SK-N-MC (cell line): ENCODE data around the gene PTGIS.
A peak's percentile ranks its signal among the peaks of the same experiment; 100 is the strongest.

Experiments
- DNase-seq: peaks from one replicate; pipeline ENCODE4 v3.0.0-alpha.2; 2011; ENCODE audit warnings: low read depth, low spot score
- H3K27ac ChIP-seq: fragments of 200-600 bp; sonication (generic); 2 replicates; pipeline ENCODE4 v1.5.1; 2016; ENCODE audit warnings: mixed run types
- H3K36me3 ChIP-seq: fragments of 200-600 bp; sonication (generic); 2 replicates; pipeline ENCODE4 v1.6.1; 2017; ENCODE audit warnings: antibody characterized with exemption, low read length, mixed read lengths; ENCODE audit not compliant: insufficient read depth
- H3K4me3 ChIP-seq: fragments of 200-600 bp; sonication (generic); 2 replicates; pipeline ENCODE4 v1.5.1; 2016
- H3K9ac ChIP-seq: fragments of 200-600 bp; sonication (generic); 2 replicates; pipeline ENCODE4 v1.8.0; 2017; ENCODE audit warnings: mixed run types, mixed read lengths; ENCODE audit not compliant: insufficient read length
- H3K9me3 ChIP-seq: fragments of 200-600 bp; sonication (generic); 2 replicates; pipeline ENCODE4 v1.6.1; 2017; ENCODE audit warnings: low read depth, mild to moderate bottlenecking, antibody characterized with exemption, low read length, moderate library complexity, mixed read lengths
- EZH2 ChIP-seq: fragments of 200-600 bp; sonication (generic); IDR thresholded peaks from one replicate; pipeline ENCODE4 v1.6.1; 2017; ENCODE audit warnings: antibody characterized with exemption
- FOXP2 ChIP-seq: optimal IDR thresholded peaks from 2 replicates; pipeline ENCODE3; 2011; ENCODE audit warnings: mild to moderate bottlenecking, moderate library complexity; ENCODE audit not compliant: insufficient read depth; ENCODE audit errors: extremely low read length, control extremely low read depth
- POLR2AphosphoS5 ChIP-seq: IDR thresholded peaks from 2 replicates; pipeline ENCODE4 v1.6.1; 2012; ENCODE audit warnings: mild to moderate bottlenecking, low read depth, low read length, borderline replicate concordance

Gene PTGIS

DNA sequence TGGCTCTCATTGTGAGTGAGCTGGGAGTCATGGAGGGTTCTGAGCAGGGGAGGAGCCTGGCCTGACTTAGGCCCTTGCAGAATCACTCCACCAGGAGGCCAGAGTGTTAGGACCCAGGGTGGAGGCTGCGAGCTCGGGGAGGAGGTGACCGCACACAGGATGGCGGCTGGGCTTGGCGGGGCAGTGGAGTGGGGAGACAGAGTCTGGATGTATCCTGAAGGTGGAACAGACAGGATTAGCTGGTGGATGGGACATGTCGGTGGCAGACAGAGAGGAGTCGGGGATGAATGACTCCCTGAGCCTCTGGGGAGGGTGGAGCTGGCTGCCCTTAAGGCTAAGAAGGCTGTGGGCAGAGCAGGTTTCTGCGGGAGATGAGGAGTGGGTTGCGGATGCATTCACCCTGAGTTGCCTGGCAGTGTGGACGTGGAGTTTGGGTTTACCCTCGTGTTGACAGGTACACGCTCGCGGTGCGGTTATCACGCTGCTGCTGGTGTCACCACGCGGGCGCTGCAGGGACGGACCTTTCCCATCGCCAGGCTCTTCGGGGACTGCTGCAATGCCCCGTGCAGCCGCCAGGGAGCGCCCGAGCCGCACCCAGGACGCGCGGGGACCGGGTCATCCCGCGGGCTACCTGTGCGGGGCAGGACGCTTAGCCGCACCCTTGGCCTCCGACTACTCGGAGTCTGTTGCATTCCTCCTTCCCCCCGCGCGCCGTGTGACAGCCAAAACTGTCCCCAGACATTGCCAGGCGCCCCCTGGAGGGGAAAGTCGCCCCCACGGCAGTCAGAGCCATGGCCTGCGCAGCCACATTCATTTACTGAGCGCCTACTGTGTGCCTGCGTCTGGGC lies 43.0 kb upstream of the PTGIS start:
- Histone ChIP-seq H3K27ac (no peak overlapping the region), H3K9ac (no peak overlapping the region), H3K36me3 (no peaks in the 10 kb centered on the region), H3K9me3 (no peaks in the 10 kb centered on the region), H3K4me3 (peak overlapping the region; percentile 65)
- TF ChIP-seq POLR2AphosphoS5 (no peak), EZH2 (no peak), FOXP2 (no peak)
- no peak for DNase-seq

DNA sequence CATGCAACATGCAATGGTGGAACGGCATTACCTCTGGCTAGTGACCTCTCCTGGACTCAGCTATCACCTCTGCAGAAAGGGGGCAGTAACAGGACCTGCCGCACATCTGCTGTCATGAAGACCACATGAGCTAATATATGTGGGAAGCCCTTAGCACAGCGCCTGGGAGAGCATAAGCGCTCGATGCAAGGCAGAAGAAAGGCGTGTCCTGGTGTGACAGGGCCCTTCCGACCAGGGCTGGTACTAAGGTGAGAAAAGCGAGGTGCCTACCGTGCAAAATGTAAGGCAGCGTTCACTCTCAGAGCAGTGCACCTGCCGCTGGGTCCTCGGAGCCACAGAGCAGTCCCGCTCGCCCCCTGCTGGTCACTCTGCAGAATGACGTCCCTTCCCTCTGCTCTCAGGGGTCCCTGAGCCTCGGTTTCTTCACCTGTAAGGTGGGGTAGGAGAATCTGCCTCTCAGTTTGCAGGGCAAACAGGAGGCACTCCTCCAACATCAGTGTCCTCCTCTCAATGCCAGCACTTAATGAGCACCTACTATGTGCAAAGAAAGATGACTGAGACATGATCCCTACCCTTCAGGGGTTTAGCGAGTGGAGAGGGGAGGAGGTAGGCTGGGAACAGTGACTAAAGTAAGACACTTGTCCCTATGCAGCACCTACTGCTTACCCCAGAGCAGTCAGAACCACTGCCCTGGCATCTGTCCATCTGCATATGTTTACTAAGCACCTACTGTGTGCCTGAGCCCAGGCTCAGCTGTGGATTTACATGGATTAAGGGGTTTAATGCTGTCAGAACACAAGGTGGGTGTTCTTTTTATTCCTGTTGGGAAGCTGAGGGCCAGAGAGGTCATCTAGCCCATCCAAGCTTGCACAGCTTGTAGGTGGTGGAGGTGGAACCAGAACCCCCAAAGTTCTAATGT lies 41.1 kb upstream of the PTGIS start:
- Histone ChIP-seq H3K27ac (no peak overlapping the region), H3K9me3 (no peaks in the 10 kb centered on the region), H3K36me3 (no peaks in the 10 kb centered on the region), H3K4me3 (no peak overlapping the region), H3K9ac (no peak overlapping the region)
- DNase-seq: no peak
- TF ChIP-seq FOXP2: no peak
- no peak for TF ChIP-seq EZH2
- TF ChIP-seq POLR2AphosphoS5: no peak

DNA sequence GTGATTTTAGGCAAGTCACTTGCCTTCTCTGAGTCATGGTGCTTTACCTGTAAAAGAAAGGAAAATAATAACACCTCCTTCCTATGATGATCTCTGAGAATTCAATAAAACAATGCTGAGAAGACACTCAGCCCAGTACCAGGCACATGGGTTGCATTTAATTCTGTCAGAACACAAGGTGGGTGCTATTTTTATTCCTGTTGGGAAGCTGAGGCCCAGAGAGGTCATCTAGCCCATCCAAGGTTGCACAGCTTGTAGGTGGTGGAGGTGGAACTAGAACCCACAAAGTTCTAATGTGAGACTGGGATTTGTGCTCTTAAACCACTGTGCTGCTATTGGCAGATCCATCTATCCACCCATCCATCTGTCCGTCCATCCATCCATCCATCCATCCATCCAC lies 39.6 kb upstream of the PTGIS start:
- TF ChIP-seq POLR2AphosphoS5: no peak
- TF ChIP-seq EZH2: no peak
- TF ChIP-seq FOXP2: no peak
- Histone ChIP-seq H3K4me3 (no peak overlapping the region), H3K9ac (no peak overlapping the region), H3K27ac (no peak overlapping the region), H3K9me3 (no peaks in the 10 kb centered on the region), H3K36me3 (no peaks in the 10 kb centered on the region)
- DNase-seq: no peak

DNA sequence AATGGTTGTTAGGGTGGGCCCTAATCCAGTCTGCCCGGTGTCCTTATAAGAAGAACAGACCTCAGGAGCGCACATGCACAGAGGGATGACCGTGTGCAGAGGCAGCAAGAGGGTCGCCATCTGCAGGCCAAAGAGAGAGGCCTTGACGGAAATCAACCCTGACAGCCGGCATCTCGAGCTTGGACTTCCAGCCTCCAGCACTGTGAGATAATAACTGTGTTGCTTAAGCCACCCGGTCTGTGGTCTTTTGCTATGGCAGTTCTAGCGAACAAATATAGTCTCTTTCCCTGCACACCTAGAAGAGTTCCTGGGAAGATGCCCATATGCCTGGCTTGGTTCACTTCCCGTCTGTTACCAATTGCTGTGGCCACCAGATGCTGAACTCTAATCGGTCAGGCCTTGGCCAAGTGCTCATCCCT lies 35.3 kb upstream of the PTGIS start:
- DNase-seq: no peak
- Histone ChIP-seq H3K4me3 (no peak overlapping the region), H3K27ac (no peak overlapping the region), H3K9me3 (no peaks in the 10 kb centered on the region), H3K9ac (no peak overlapping the region), H3K36me3 (no peaks in the 10 kb centered on the region)
- TF ChIP-seq EZH2 (no peak), POLR2AphosphoS5 (no peak), FOXP2 (no peak)

DNA sequence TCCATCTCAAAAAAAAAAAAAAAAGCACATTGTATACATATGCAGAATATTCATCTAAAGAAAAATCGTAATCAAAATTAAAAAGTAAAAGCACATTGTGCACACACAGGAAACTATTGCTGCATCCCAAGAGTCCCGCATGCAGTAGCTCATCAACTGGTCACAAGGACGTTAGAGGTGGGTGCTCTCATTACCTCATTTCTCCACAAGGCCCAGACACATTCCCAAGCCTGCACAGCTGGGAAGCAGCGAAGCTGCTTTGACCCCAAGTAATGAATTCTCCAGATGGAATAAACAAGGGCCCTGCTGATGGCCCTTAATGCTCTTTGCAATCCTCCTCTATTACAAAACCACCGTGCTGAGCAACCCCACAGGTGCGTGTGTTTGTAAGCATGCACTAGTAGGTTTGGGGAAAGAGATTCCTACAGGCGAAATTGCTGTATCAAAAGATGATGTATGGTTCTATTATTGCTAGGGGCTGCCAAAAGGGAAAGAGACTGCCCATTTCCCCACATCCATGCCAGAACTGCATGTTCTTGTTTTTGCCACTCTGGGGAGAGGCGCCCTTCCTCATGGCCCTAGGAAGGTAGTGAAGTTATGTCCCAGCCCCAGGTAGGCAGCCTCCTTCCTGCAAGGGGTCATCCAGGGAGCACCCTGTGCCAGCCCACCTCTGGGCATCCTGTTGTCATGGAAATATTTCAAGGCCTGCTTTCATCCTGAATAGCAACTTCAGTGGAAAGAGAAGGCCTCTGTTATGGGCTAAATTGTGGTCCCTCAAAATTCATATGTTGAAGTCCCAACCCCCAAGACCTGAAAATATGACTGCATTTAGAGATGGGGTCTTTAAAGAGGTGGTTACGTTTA lies 34.6 kb upstream of the PTGIS start:
- no peak overlapping the region for H3K27ac ChIP-seq
- TF ChIP-seq EZH2 (no peak), POLR2AphosphoS5 (no peak), FOXP2 (no peak)
- H3K36me3 ChIP-seq: no peaks in the 10 kb centered on the region
- no peaks in the 10 kb centered on the region for H3K9me3 ChIP-seq
- DNase-seq: no peak
- H3K4me3 ChIP-seq: no peak overlapping the region
- no peak overlapping the region for H3K9ac ChIP-seq

DNA sequence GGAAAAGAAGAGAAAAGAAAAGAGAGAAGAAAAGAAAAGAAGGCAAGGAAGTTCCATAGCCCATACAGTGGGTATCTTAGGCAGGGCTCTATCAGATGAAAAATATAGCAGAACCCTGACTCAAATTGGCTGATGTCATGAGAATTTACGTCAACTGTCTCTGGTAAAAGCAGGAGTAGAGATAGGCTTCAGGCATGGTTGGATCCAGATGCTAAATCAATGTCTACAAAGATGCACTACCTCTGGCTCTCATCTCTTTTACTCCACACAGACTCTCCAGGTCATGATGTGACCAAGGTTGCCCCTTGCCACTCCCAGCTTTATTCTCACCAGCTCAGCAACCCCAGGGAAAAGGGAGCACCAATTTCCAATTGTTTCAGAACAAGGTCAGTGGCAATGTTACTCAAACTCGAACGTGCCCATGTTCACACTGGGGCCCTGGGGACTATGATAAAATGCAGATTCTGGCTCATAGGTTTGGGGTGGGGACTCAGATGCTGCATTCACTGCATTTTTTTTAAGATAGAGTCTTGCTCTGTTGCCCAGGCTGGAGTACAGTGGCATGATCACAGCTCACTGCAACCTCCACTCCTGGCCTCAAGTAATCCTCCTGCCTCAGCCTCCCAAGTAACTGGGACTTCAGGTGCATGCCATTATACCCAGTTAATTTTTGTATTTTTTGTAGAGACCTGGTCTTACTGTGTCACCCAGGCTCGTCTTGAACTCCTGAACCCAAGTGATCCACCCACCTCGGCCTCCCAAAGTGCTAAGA lies 33.4 kb upstream of the PTGIS start:
- Histone ChIP-seq H3K27ac (no peak overlapping the region), H3K4me3 (no peak overlapping the region), H3K36me3 (no peaks in the 10 kb centered on the region), H3K9ac (no peak overlapping the region), H3K9me3 (no peaks in the 10 kb centered on the region)
- no peak for DNase-seq
- no peak for TF ChIP-seq EZH2
- TF ChIP-seq FOXP2: no peak
- TF ChIP-seq POLR2AphosphoS5: no peak

DNA sequence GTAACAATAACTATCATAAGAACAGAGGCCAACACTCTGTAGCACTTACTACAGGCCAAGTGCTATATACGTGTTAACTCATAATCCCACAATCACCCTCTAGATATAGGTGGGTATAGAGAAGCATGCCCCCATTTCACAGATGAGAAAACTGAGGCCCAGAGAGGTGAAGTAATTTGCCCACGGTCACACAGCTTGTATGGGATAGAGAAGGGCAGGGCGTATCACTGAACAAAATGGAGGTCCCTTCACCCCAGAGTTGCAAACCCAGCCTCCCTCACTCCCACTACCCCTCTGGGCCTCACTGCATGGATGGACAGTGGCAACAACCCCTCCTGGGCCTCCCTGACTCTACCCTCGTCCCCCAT lies 31.8 kb upstream of the PTGIS start:
- H3K27ac ChIP-seq: no peak overlapping the region
- TF ChIP-seq EZH2 (no peak), POLR2AphosphoS5 (no peak), FOXP2 (no peak)
- DNase-seq: no peak

DNA sequence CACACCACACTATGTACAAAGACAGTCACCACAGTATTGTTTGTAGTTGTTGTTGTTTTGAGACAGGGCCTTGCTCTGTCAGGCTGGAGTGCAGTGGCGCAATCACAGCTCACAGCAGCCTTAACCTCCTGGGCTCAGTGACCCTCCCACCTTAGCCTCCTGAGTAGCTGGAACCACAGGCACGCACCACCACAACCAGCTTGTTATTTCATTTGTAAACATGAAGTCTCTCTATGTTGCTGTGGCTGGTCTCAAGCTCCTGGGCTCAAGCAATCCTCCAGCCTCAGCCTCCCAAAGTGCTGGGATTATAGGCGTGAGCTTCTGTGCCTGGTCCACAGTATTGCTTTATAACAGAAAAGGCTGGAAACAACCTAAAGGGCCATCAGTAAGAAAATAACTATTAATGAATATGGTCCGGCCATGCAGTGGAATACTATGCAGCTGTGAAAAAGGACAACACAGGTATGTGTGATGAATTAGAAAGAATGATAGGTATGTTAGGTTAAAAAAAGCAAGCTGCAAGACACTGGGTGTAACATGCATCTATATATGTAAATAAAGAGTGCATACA lies 30.0 kb upstream of the PTGIS start:
- no peak for TF ChIP-seq FOXP2
- TF ChIP-seq EZH2: no peak
- no peak for TF ChIP-seq POLR2AphosphoS5
- Histone ChIP-seq H3K9me3 (no peaks in the 10 kb centered on the region), H3K36me3 (no peaks in the 10 kb centered on the region), H3K27ac (no peak overlapping the region), H3K9ac (no peak overlapping the region), H3K4me3 (no peak overlapping the region)
- DNase-seq: no peak

More for the DNA sequence above, 31.8 kb upstream of the PTGIS start:
- H3K9me3 ChIP-seq: no peaks in the 10 kb centered on the region
- no peak overlapping the region for H3K9ac ChIP-seq
- H3K4me3 ChIP-seq: no peak overlapping the region
- no peaks in the 10 kb centered on the region for H3K36me3 ChIP-seq
